Activated CD4-positive, alpha-beta T cell treated with anti-CD3 and anti-CD28 coated beads, Interleukin-2, amount 50 U/mL, for 16 hours (primary cell): ENCODE measurements around the gene C14orf132.
"Not testable (repeated sequence)": the region's sequence is repeated elsewhere in the genome, so short reads cannot be mapped to it uniquely, and the experiment has no call there.

ENCODE experiments used
- DNase-seq: peaks from one replicate; pipeline ENCODE4 v3.0.0-alpha.2; 2020

Gene C14orf132

GRCh38 chr14:96060186-96060933, 21.2 kb downstream of the C14orf132 start:
- DNase-seq: no peak

- DNase-seq: no peak
Observed at GRCh38 chr14:96062010-96062409, 22.8 kb downstream of the C14orf132 start.

GRCh38 chr14:96062506-96062905, 23.3 kb downstream of the C14orf132 start:
- DNase-seq: no peak

GRCh38 chr14:96064866-96065265, 25.7 kb downstream of the C14orf132 start:
- DNase-seq: no peak

- DNase-seq: peak; percentile 2
Observed at GRCh38 chr14:96065661-96066459, 26.7 kb downstream of the C14orf132 start.

GRCh38 chr14:96066976-96067375, 27.8 kb downstream of the C14orf132 start:
- no peak for DNase-seq

- DNase-seq: no peak
Observed at GRCh38 chr14:96067985-96068930, 29.1 kb downstream of the C14orf132 start.

- no peak for DNase-seq
Observed at GRCh38 chr14:96069421-96069820, 30.3 kb downstream of the C14orf132 start.

GRCh38 chr14:96071561-96071960, 32.4 kb downstream of the C14orf132 start:
- DNase-seq: no peak

GRCh38 chr14:96072076-96072475, 32.9 kb downstream of the C14orf132 start:
- no peak for DNase-seq

- no peak for DNase-seq
Observed at GRCh38 chr14:96072746-96073145, 33.6 kb downstream of the C14orf132 start.

- not testable (repeated sequence) for DNase-seq
Observed at GRCh38 chr14:96073260-96074039, 34.3 kb downstream of the C14orf132 start.

- no peak for DNase-seq
Observed at GRCh38 chr14:96077983-96078624, 38.9 kb downstream of the C14orf132 start.

GRCh38 chr14:96078625-96079016, 39.5 kb downstream of the C14orf132 start:
- DNase-seq: no peak

GRCh38 chr14:96079066-96079465, 39.9 kb downstream of the C14orf132 start:
- DNase-seq: no peak

- DNase-seq: no peak
Observed at GRCh38 chr14:96080571-96080970, 41.4 kb downstream of the C14orf132 start.

GRCh38 chr14:96081224-96081623, 42.1 kb downstream of the C14orf132 start:
- DNase-seq: no peak

- DNase-seq: no peak
Observed at GRCh38 chr14:96081767-96082400, 42.7 kb downstream of the C14orf132 start.

GRCh38 chr14:96082420-96083300, 43.5 kb downstream of the C14orf132 start:
- DNase-seq: no peak

- no peak for DNase-seq
Observed at GRCh38 chr14:96083667-96084320, 44.6 kb downstream of the C14orf132 start.
